ENCODE results near the gene CER1. TPM values are rescaled to one million over a fixed set of nuclear protein-coding genes. Genes with fewer than 3 reads are reported as not detected.

Gene CER1
- total and polyA plus RNA-seq, 10 of the 15 experiments (the other 5 are each of a cell fraction or from before 2014, with no cell fraction given), result not detected

GRCh38 chr9:14768405-14769229 lies 46.1 kb upstream of the CER1 start:
- H4K20me1 ChIP-seq (ENCODE audit: control insufficient read depth, insufficient read depth), result no peaks in the 10 kb centered on the region
- H3K79me2 ChIP-seq (ENCODE audit: control insufficient read depth, insufficient read depth, low read length), result no peaks in the 10 kb centered on the region
- ATAC-seq, result peak; percentile 49; the same call in 2 of the 3 replicates
- POLR2A ChIA-PET, result interaction anchor here (0.5 kb wide), 1 partner anchor 457 kb away, joined by 3 read pairs; no protein-coding TSS in a partner anchor
- H3K4me1 ChIP-seq (ENCODE audit: control insufficient read depth, insufficient read depth, low read length), result no peaks in the 10 kb centered on the region
- intact Hi-C loops (cut with micrococcal nuclease; ENCODE audit: unreplicated experiment), result loop anchor here (1.0 to 2.0 kb wide), 4 partner anchors 152 to 416 kb away; no protein-coding TSS in a partner anchor
- 46% methylated on average over 8 of the region's 8 CpGs for WGBS (ENCODE audit: insufficient coverage, insufficient replicate concordance, low lambda C conversion rate, missing lambda C conversion rate)
- RAD21 ChIA-PET (ENCODE audit: unreplicated experiment), result interaction anchor here (0.7 to 5.0 kb wide), 11 partner anchors 17 to 335 kb away, joined by 3 to 35 read pairs (median 4); partner anchors contain the start of gene ZDHHC21
- H3K9ac ChIP-seq (ENCODE audit: control insufficient read depth, insufficient read depth, low read length), result no peak overlapping the region
- CTCF ChIA-PET, result interaction anchor here (0.6 to 10.2 kb wide), 43 partner anchors 9 to 1734 kb away, joined by 3 to 135 read pairs (median 4); partner anchors contain the start of gene ZDHHC21
- no peak overlapping the region for H3K4me3 ChIP-seq
- H3K9me3 ChIP-seq (replicated peaks; ENCODE audit: control insufficient read depth, insufficient read depth, low read length), result no peaks in the 10 kb centered on the region
- SMC1A ChIA-PET (ENCODE audit: uncharacterized antibody, unreplicated experiment), result interaction anchor here (0.7 to 3.8 kb wide), 19 partner anchors 11 to 1340 kb away, joined by 3 to 52 read pairs (median 3); no protein-coding TSS in a partner anchor
- peak; percentile 89 for TF ChIP-seq RAD21 (IDR thresholded peaks at IDR 0.05; ENCODE audit: insufficient read depth, low read depth, low read length)
- TF ChIP-seq FOXM1 (IDR thresholded peaks at IDR 0.05; ENCODE audit: low read depth, low read length), result peak; percentile 34; the same call in 1 of the 2 replicates
- TF ChIP-seq CTCF (IDR thresholded peaks at IDR 0.05 in 2 of 3, conservative IDR thresholded peaks at IDR 0.05 in 1 of 3; ENCODE audit: control insufficient read depth in 2 of 3, extremely low read depth in 1 of 3, insufficient read depth in 1 of 3, low read depth in 3 of 3, low read length in 3 of 3), result peak; percentile 59 to 78 (median 64)
- TF ChIP-seq ZBTB33 (IDR thresholded peaks at IDR 0.05), result no peak
- peak; percentile 81 for TF ChIP-seq SMC3 (IDR thresholded peaks at IDR 0.05; ENCODE audit: borderline replicate concordance, low read length)
- TF ChIP-seq BHLHE40 (IDR thresholded peaks at IDR 0.05; ENCODE audit: borderline replicate concordance in 1 of 2, low read depth in 2 of 2, low read length in 1 of 2), result 0 out of 4 replicates have a peak, but pooled peaks of 1 of the 2 experiments have one; percentile 21
- H3K36me3 ChIP-seq (ENCODE audit: control insufficient read depth in 2 of 2, insufficient read depth in 2 of 2, low read length in 1 of 2), result no peaks in the 10 kb centered on the region
- peak; percentile 57 for FAIRE-seq
- H2AFZ ChIP-seq (ENCODE audit: control insufficient read depth, low read depth, low read length), result no peak overlapping the region
- peak overlapping the region; percentile 57; the same call in 1 of the 2 replicates for H3K4me2 ChIP-seq (ENCODE audit: control insufficient read depth, insufficient read depth)
- no peaks in the 10 kb centered on the region for H3K27me3 ChIP-seq (replicated peaks in 1 of 2; ENCODE audit: control insufficient read depth in 2 of 2, insufficient read depth in 2 of 2, low read length in 1 of 2)
- DNase-seq (ENCODE audit: low read depth, low spot score), result no peak
- BruUV-seq (replicated peaks), result no TSS peak
- in situ Hi-C loops (cut with MboI), result no loop called here
- H3K27ac ChIP-seq (ENCODE audit: control insufficient read depth, insufficient read depth), result no peak overlapping the region

Measured in GM12878 (cell line).